GM21737 (cell line): ENCODE measurements around the gene KRTAP1-5.
"Not testable (repeated sequence)": the region's sequence is repeated elsewhere in the genome, so short reads cannot be mapped to it uniquely, and the experiment has no call there.

Experiments
- ATAC-seq: cut with Tn5 transposase; IDR thresholded peaks from one replicate; pipeline ENCODE4 v1.9.1; 2021; ENCODE audit warnings: mild to moderate bottlenecking, moderate library complexity; ENCODE audit not compliant: unreplicated experiment

Gene KRTAP1-5

GRCh38 chr17:41009301-41009760 is 17.7 kb downstream of the KRTAP1-5 start:
- ATAC-seq, result no peak

GRCh38 chr17:41008811-41009210 is 18.2 kb downstream of the KRTAP1-5 start, which contains the start of gene KRTAP3-1:
TSS of gene KRTAP3-1 (minus strand) at chr17:41009128. CDS start at chr17:41009074, 54 bp downstream.
- ATAC-seq, result no peak

- ATAC-seq, result no peak
These were observed 22.6 kb downstream of the KRTAP1-5 start for GRCh38 chr17:41004397-41004796.

GRCh38 chr17:41003926-41004325 is 23.1 kb downstream of the KRTAP1-5 start:
- no peak for ATAC-seq

GRCh38 chr17:41002814-41003213 is 24.2 kb downstream of the KRTAP1-5 start:
- no peak for ATAC-seq

- ATAC-seq, result no peak
These were observed 25.2 kb downstream of the KRTAP1-5 start for GRCh38 chr17:41001795-41002194.

GRCh38 chr17:40999563-40999962 is 27.4 kb downstream of the KRTAP1-5 start, which contains the start of gene KRTAP3-2:
TSS of gene KRTAP3-2 (minus strand) at chr17:40999906. CDS start at chr17:40999853, 53 bp downstream.
- not testable (repeated sequence) for ATAC-seq

GRCh38 chr17:40997361-40997760 is 29.6 kb downstream of the KRTAP1-5 start:
- ATAC-seq, result no peak

- ATAC-seq, result no peak
These were observed 30.2 kb downstream of the KRTAP1-5 start for GRCh38 chr17:40996829-40997228.

GRCh38 chr17:40995116-40995515 is 31.9 kb downstream of the KRTAP1-5 start:
- ATAC-seq, result no peak

- no peak for ATAC-seq
These were observed 33.2 kb downstream of the KRTAP1-5 start, which contains the start of gene KRTAP3-3 for GRCh38 chr17:40993839-40994238. TSS of gene KRTAP3-3 (minus strand) at chr17:40994164. CDS start at chr17:40994097, 67 bp downstream.

GRCh38 chr17:40993084-40993483 is 33.9 kb downstream of the KRTAP1-5 start:
- no peak for ATAC-seq

GRCh38 chr17:40992666-40993065 is 34.3 kb downstream of the KRTAP1-5 start:
- no peak for ATAC-seq

- no peak for ATAC-seq
These were observed 40.1 kb downstream of the KRTAP1-5 start for GRCh38 chr17:40986920-40987319.

- no peak for ATAC-seq
These were observed 42.8 kb downstream of the KRTAP1-5 start, which contains the start of gene KRT40 for GRCh38 chr17:40984226-40984625. TSS of gene KRT40 (minus strand) at chr17:40984326. CDS start at chr17:40984273, 53 bp downstream.

GRCh38 chr17:40981115-40981514 is 45.9 kb downstream of the KRTAP1-5 start:
- no peak for ATAC-seq

- ATAC-seq, result no peak
These were observed 46.4 kb downstream of the KRTAP1-5 start for GRCh38 chr17:40980596-40980995.

GRCh38 chr17:40980117-40980516 is 46.9 kb downstream of the KRTAP1-5 start:
- no peak for ATAC-seq

- ATAC-seq, result no peak
These were observed 48.3 kb downstream of the KRTAP1-5 start for GRCh38 chr17:40978575-40979151.
